ENCODE measurements around the gene SCN4A.
A peak's percentile ranks its signal among the peaks of the same experiment; 100 is the strongest.
"Not testable (repeated sequence)": the region's sequence is repeated elsewhere in the genome, so short reads cannot be mapped to it uniquely, and the experiment has no call there.

SCN4A gene

GRCh38 chr17:63986821-63987220, 14.1 kb upstream of the SCN4A start:
- H3K4me3 ChIP-seq (ENCODE audit: low read depth, low read length), result no peak overlapping the region

- no peak overlapping the region for H3K4me3 ChIP-seq (ENCODE audit: low read depth, low read length)
Measured at GRCh38 chr17:63985387-63986140, 12.8 kb upstream of the SCN4A start.

- no peak overlapping the region for H3K4me3 ChIP-seq (ENCODE audit: low read depth, low read length)
Measured at GRCh38 chr17:63984651-63985386, 12.1 kb upstream of the SCN4A start.

- H3K4me3 ChIP-seq (ENCODE audit: low read depth, low read length), result no peak overlapping the region
Measured at GRCh38 chr17:63984236-63984635, 11.5 kb upstream of the SCN4A start.

GRCh38 chr17:63983320-63983719, 10.6 kb upstream of the SCN4A start:
- H3K4me3 ChIP-seq (ENCODE audit: low read depth, low read length), result no peak overlapping the region

- not testable (repeated sequence) for H3K4me3 ChIP-seq (ENCODE audit: low read depth, low read length)
Measured at GRCh38 chr17:63982641-63983040, 9.9 kb upstream of the SCN4A start.

GRCh38 chr17:63978272-63979200, 5.8 kb upstream of the SCN4A start:
- no peak overlapping the region for H3K4me3 ChIP-seq (ENCODE audit: low read depth, low read length)

GRCh38 chr17:63976702-63977101, 4.0 kb upstream of the SCN4A start:
- H3K4me3 ChIP-seq (ENCODE audit: low read depth, low read length), result no peak overlapping the region

- no peak overlapping the region for H3K4me3 ChIP-seq (ENCODE audit: low read depth, low read length)
Measured at GRCh38 chr17:63975541-63976092, 2.9 kb upstream of the SCN4A start.

GRCh38 chr17:63974594-63975192, 2.0 kb upstream of the SCN4A start:
- H3K4me3 ChIP-seq (ENCODE audit: low read depth, low read length), result no peak overlapping the region

- H3K4me3 ChIP-seq (ENCODE audit: low read depth, low read length), result no peak overlapping the region
Measured at GRCh38 chr17:63973930-63974593, 1.3 kb upstream of the SCN4A start.

- H3K4me3 ChIP-seq (ENCODE audit: low read depth, low read length), result no peak overlapping the region
Measured at GRCh38 chr17:63973247-63973646, 529 bp upstream of the SCN4A start.

- H3K4me3 ChIP-seq (ENCODE audit: low read depth, low read length), result no peak overlapping the region
Measured at GRCh38 chr17:63969278-63969677, 3.4 kb downstream of the SCN4A start.

- H3K4me3 ChIP-seq (ENCODE audit: low read depth, low read length), result no peak overlapping the region
Measured at GRCh38 chr17:63967953-63968352, 4.8 kb downstream of the SCN4A start.

- H3K4me3 ChIP-seq (ENCODE audit: low read depth, low read length), result no peak overlapping the region
Measured at GRCh38 chr17:63966646-63967264, 6.0 kb downstream of the SCN4A start.

GRCh38 chr17:63963123-63963522, 9.6 kb downstream of the SCN4A start:
- no peak overlapping the region for H3K4me3 ChIP-seq (ENCODE audit: low read depth, low read length)

- no peak overlapping the region for H3K4me3 ChIP-seq (ENCODE audit: low read depth, low read length)
Measured at GRCh38 chr17:63962298-63962744, 10.4 kb downstream of the SCN4A start.

GRCh38 chr17:63961355-63962212, 11.1 kb downstream of the SCN4A start:
- peak overlapping the region; percentile 18 for H3K4me3 ChIP-seq (ENCODE audit: low read depth, low read length)

- peak overlapping the region; percentile 4 for H3K4me3 ChIP-seq (ENCODE audit: low read depth, low read length)
Measured at GRCh38 chr17:63960430-63960829, 12.3 kb downstream of the SCN4A start.

All from iPS-11a (cell line).